Neutrophil (primary cell): Measurements from ENCODE around the gene TMOD1.

Experiments used
- H3K27ac ChIP-seq: fragments of 200-600 bp; sonication (generic); 2 replicates; pipeline ENCODE4 v1.5.1; 2016; ENCODE audit warnings: mild to moderate bottlenecking, moderate library complexity
- H3K27me3 ChIP-seq: fragments of 200-600 bp; sonication (generic); 2 replicates; pipeline ENCODE4 v1.6.0; 2016; ENCODE audit warnings: mild to moderate bottlenecking
- H3K36me3 ChIP-seq: fragments of 200-600 bp; sonication (generic); 2 replicates; pipeline ENCODE4 v1.5.1; 2017
- H3K4me1 ChIP-seq, 2 experiments: fragments of 200-600 bp in 1 of 2; sonication (generic) in 1 of 2; 1 replicate in 1 of 2; 2 replicates in 1 of 2; pipeline versions ENCODE4 v1.5.1 to v1.6.1; 2013 to 2016; ENCODE audit warnings: low read depth in 1 of 2, low read length in 1 of 2, mild to moderate bottlenecking in 1 of 2, moderate library complexity in 1 of 2; ENCODE audit not compliant: control insufficient read depth in 1 of 2, insufficient read depth in 1 of 2
- H3K4me3 ChIP-seq, 2 experiments: fragments of 200-600 bp in 1 of 2; sonication (generic) in 1 of 2; 1 replicate in 1 of 2; 2 replicates in 1 of 2; pipeline ENCODE4 v1.5.1; 2013 to 2016; ENCODE audit warnings: low read depth in 1 of 2, low read length in 1 of 2, mild to moderate bottlenecking in 1 of 2, moderate library complexity in 1 of 2
- H3K9me3 ChIP-seq: fragments of 200-600 bp; sonication (generic); 2 replicates; pipeline ENCODE4 v1.5.1; 2016
- CTCF ChIP-seq: fragments of 200-600 bp; sonication (generic); IDR thresholded peaks from 2 replicates; pipeline ENCODE4 v1.5.1; 2016; ENCODE audit warnings: antibody characterized with exemption

TMOD1 gene

DNA sequence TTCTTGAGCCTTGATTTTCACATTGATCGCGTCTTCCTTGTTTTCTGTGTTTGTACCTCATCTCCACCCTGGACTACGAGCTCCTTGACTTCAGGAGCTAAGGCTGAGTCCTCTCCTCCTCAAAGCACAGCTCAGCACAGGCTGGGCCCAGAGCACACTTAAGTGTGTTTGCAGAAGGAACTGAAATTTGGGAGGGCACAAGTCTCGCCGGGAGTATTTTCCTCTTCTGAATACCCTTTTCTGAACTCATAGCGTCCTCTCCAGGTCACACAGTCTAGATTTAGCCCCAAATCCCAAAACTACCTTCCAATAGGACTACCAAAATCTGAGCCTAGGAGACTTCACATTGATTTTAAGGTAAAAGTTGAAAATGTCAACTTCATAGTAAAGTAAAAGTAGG lies 90.1 kb downstream of the TMOD1 start:
- Histone ChIP-seq H3K27ac (no peak overlapping the region), H3K4me3 (no peak overlapping the region), H3K27me3 (no peaks in the 10 kb centered on the region), H3K9me3 (no peaks in the 10 kb centered on the region), H3K4me1 (no peaks in the 10 kb centered on the region), H3K36me3 (no peaks in the 10 kb centered on the region)
- no peak for TF ChIP-seq CTCF

- H3K4me3 ChIP-seq: no peak overlapping the region
- no peak for TF ChIP-seq CTCF
- H3K4me1 ChIP-seq: no peaks in the 10 kb centered on the region
- H3K9me3 ChIP-seq: no peaks in the 10 kb centered on the region
- no peaks in the 10 kb centered on the region for H3K36me3 ChIP-seq
- H3K27ac ChIP-seq: no peak overlapping the region
- no peaks in the 10 kb centered on the region for H3K27me3 ChIP-seq
Measured at GRCh38 chr9:97592126-97592525, 90.7 kb downstream of the TMOD1 start.

- Histone ChIP-seq H3K36me3 (no peaks in the 10 kb centered on the region), H3K27me3 (no peaks in the 10 kb centered on the region), H3K4me3 (no peak overlapping the region), H3K9me3 (no peaks in the 10 kb centered on the region), H3K27ac (no peak overlapping the region), H3K4me1 (peaks cover 0 to 4% of the 10 kb centered on the region in 2 experiments)
- no peak for TF ChIP-seq CTCF
Measured at GRCh38 chr9:97593960-97594359, 92.5 kb downstream of the TMOD1 start.

GRCh38 chr9:97594381-97594921 lies 93.0 kb downstream of the TMOD1 start:
- Histone ChIP-seq H3K27me3 (no peaks in the 10 kb centered on the region), H3K4me3 (no peak overlapping the region), H3K9me3 (no peaks in the 10 kb centered on the region), H3K4me1 (peaks cover 0 to 4% of the 10 kb centered on the region in 2 experiments), H3K36me3 (no peaks in the 10 kb centered on the region), H3K27ac (no peak overlapping the region)
- no peak for TF ChIP-seq CTCF

DNA sequence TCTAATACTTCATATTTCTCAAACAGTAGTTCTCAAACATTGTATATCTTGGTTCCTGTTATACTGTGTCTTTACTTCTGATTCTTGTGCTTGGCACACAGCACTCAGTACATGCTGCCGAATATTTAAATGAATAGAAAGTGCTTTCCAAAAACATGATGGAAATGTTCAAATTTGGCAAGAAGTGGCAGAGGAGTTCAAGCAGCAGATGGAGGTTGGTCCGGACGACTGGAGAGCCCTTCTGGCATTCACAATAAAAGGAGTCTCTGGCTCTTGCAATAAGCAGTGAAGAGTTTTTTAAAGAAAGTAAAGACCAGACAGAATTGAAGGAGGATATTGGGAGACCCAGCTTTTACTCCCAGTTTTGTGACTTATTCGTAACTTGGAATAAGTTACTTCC lies 95.4 kb downstream of the TMOD1 start:
- H3K4me1 ChIP-seq: peaks cover 0 to 4% of the 10 kb centered on the region in 2 experiments
- no peak overlapping the region for H3K4me3 ChIP-seq
- no peaks in the 10 kb centered on the region for H3K9me3 ChIP-seq
- no peak overlapping the region for H3K27ac ChIP-seq
- H3K36me3 ChIP-seq: peaks cover 12% of the 10 kb centered on the region
- no peak for TF ChIP-seq CTCF
- no peaks in the 10 kb centered on the region for H3K27me3 ChIP-seq
